ENCODE results near the gene MED17. TPM values are rescaled to one million over a fixed set of nuclear protein-coding genes. Genes with fewer than 3 reads are reported as not detected.
"Not testable (repeated sequence)": the region's sequence is repeated elsewhere in the genome, so short reads cannot be mapped to it uniquely, and the experiment has no call there.

Gene MED17
- total RNA-seq, 1 experiment from 2014 or later: 41.1 TPM

GRCh38 chr11:93757924-93758865 lies 25.9 kb upstream of the MED17 start:
- ChIA-PET POLR2A (no interaction called here), RAD21 (ENCODE audit: low non-redundant PET in 1 of 2, low total read pairs in 2 of 2, uncharacterized antibody in 2 of 2, unreplicated experiment in 2 of 2) (no interaction called here)

GRCh38 chr11:93759123-93759522 lies 25.0 kb upstream of the MED17 start:
- RAD21 ChIA-PET (ENCODE audit: low non-redundant PET in 1 of 2, low total read pairs in 2 of 2, uncharacterized antibody in 2 of 2, unreplicated experiment in 2 of 2); H2AFZ ChIP-seq (ENCODE audit: low read depth, low read length, poor library complexity, severe bottlenecking); H3K27ac ChIP-seq (ENCODE audit: low read depth, low read length); intact Hi-C loops (cut with micrococcal nuclease); H3K9ac ChIP-seq (ENCODE audit: low read length); H3K9me3 ChIP-seq (ENCODE audit: control insufficient read depth in 1 of 2, insufficient read depth in 1 of 2, low read depth in 1 of 2, low read length in 2 of 2); H3K4me3 ChIP-seq (replicated peaks in 1 of 2; ENCODE audit: low read depth in 1 of 2, low read length in 2 of 2); CTCF ChIA-PET; DNase-seq (ENCODE audit: low read depth, low spot score); H4K20me1 ChIP-seq (ENCODE audit: insufficient read depth); H3K4me2 ChIP-seq (ENCODE audit: low read length); ATAC-seq; BruUV-seq (replicated peaks); H3K79me2 ChIP-seq (ENCODE audit: insufficient read depth, low read length); H3K9me2 ChIP-seq (ENCODE audit: insufficient read depth); H3K27me3 ChIP-seq (ENCODE audit: insufficient read depth, low read length); H3K4me1 ChIP-seq (ENCODE audit: control insufficient read depth in 1 of 2, insufficient read depth in 2 of 2, low read length in 2 of 2); POLR2A ChIA-PET: not testable (repeated sequence)
- H3K36me3 ChIP-seq (ENCODE audit: control insufficient read depth in 1 of 2, insufficient read depth in 2 of 2, low read length in 2 of 2): peaks cover 5 to 24% of the 10 kb centered on the region in 2 experiments; a peak in 2 of 4 replicates

More at GRCh38 chr11:93757924-93758865, 25.9 kb upstream of the MED17 start:
- no peaks in the 10 kb centered on the region for H3K4me1 ChIP-seq (ENCODE audit: control insufficient read depth in 1 of 2, insufficient read depth in 2 of 2, low read length in 2 of 2)
- H3K27me3 ChIP-seq (ENCODE audit: insufficient read depth, low read length): no peaks in the 10 kb centered on the region
- BruUV-seq (replicated peaks): no TSS peak
- H3K9me3 ChIP-seq (ENCODE audit: control insufficient read depth in 1 of 2, insufficient read depth in 1 of 2, low read depth in 1 of 2, low read length in 2 of 2): no peaks in the 10 kb centered on the region
- H3K4me2 ChIP-seq (ENCODE audit: low read length): no peak overlapping the region
- no peak overlapping the region; the same call in 1 of the 2 replicates for H3K27ac ChIP-seq (ENCODE audit: low read depth, low read length)
- H3K79me2 ChIP-seq (ENCODE audit: insufficient read depth, low read length): no peaks in the 10 kb centered on the region
- H4K20me1 ChIP-seq (ENCODE audit: insufficient read depth): no peaks in the 10 kb centered on the region
- no peak for ATAC-seq
- no peaks in the 10 kb centered on the region for H3K9me2 ChIP-seq (ENCODE audit: insufficient read depth)
- intact Hi-C loops (cut with micrococcal nuclease): no loop called here
- no peak overlapping the region for H2AFZ ChIP-seq (ENCODE audit: low read depth, low read length, poor library complexity, severe bottlenecking)
- H3K36me3 ChIP-seq (ENCODE audit: control insufficient read depth in 1 of 2, insufficient read depth in 2 of 2, low read length in 2 of 2): peaks cover 5 to 26% of the 10 kb centered on the region in 2 experiments; a peak in 2 of 4 replicates
- no peak overlapping the region for H3K9ac ChIP-seq (ENCODE audit: low read length)
- no peak overlapping the region for H3K4me3 ChIP-seq (replicated peaks in 1 of 2; ENCODE audit: low read depth in 1 of 2, low read length in 2 of 2)
- TF ChIP-seq POLR2AphosphoS5 (IDR thresholded peaks at IDR 0.05; ENCODE audit: low read depth, low read length) (no peak), ZNF274 (IDR thresholded peaks at IDR 0.05; ENCODE audit: low read depth, low read length) (no peak), ZBTB33 (IDR thresholded peaks at IDR 0.05; ENCODE audit: extremely low read depth, insufficient replicate concordance, low read length) (no peak), CTCF (IDR thresholded peaks at IDR 0.05 in 2 of 3, conservative IDR thresholded peaks at IDR 0.05 in 1 of 3; ENCODE audit: borderline replicate concordance in 1 of 3, insufficient read depth in 1 of 3, low read depth in 2 of 3, low read length in 2 of 3) (no peak), SRF (IDR thresholded peaks at IDR 0.05; ENCODE audit: low read depth) (no peak), POLR2A (IDR thresholded peaks at IDR 0.05; ENCODE audit: borderline replicate concordance, extremely low read depth, insufficient read depth, insufficient read length) (no peak), JUND (IDR thresholded peaks at IDR 0.05) (no peak), TCF7L2 (IDR thresholded peaks at IDR 0.05; ENCODE audit: borderline replicate concordance, extremely low read depth, insufficient read depth, insufficient read length) (no peak), EZH2phosphoT487 (IDR thresholded peaks at IDR 0.05; ENCODE audit: borderline replicate concordance) (no peak), FOSL1 (IDR thresholded peaks at IDR 0.05; ENCODE audit: low read depth) (no peak), ZFX (IDR thresholded peaks at IDR 0.05) (no peak), ELF1 (IDR thresholded peaks at IDR 0.05; ENCODE audit: borderline replicate concordance, low read depth) (no peak), SP1 (IDR thresholded peaks at IDR 0.05; ENCODE audit: low read depth) (no peak), EGR1 (IDR thresholded peaks at IDR 0.05; ENCODE audit: low read depth) (no peak)
- TF ChIP-seq, protein P1, sequence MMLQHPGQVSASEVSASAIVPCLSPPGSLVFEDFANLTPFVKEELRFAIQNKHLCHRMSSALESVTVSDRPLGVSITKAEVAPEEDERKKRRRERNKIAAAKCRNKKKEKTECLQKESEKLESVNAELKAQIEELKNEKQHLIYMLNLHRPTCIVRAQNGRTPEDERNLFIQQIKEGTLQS (IDR thresholded peaks at IDR 0.05): no peak
- CTCF ChIA-PET: no interaction called here
- DNase-seq (ENCODE audit: low read depth, low spot score): no peak
